Activated CD4-positive, CD25-positive, alpha-beta regulatory T cell treated with anti-CD3 and anti-CD28 coated beads, Interleukin-2, amount 50 U/mL, for 72 hours (primary cell): ENCODE measurements around the gene PPP1R9B.

ENCODE experiments used
- DNase-seq: peaks from one replicate; pipeline ENCODE4 v3.0.0; 2021

The PPP1R9B gene

DNA sequence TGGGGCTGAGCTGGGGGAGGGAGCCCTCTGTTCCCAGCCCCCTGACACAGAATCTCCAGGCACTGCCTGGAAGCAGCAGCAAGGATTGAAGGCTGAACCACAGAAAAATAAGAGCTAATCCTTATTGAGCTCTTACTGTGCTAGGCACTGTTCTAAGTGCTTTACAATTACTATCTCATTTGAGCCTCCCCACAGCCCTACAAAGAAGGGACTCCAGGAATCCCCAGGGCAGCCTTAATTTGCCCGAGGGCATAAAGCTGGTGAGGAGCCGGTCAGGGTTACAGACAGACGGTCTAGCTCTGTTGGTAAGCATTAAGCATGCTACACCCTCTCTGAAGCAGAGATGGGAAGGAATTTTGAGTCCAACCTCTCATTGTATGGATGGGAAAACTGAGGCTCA lies 27.5 kb downstream of the PPP1R9B start:
- no peak for DNase-seq

- DNase-seq: no peak
Measured at GRCh38 chr17:50120475-50121253, 29.8 kb downstream of the PPP1R9B start.

GRCh38 chr17:50118828-50119218 lies 31.7 kb downstream of the PPP1R9B start:
- DNase-seq: no peak

- no peak for DNase-seq
Measured at GRCh38 chr17:50118076-50118827, 32.2 kb downstream of the PPP1R9B start.

GRCh38 chr17:50117202-50118051 lies 33.0 kb downstream of the PPP1R9B start:
- DNase-seq: peak; percentile 54

DNA sequence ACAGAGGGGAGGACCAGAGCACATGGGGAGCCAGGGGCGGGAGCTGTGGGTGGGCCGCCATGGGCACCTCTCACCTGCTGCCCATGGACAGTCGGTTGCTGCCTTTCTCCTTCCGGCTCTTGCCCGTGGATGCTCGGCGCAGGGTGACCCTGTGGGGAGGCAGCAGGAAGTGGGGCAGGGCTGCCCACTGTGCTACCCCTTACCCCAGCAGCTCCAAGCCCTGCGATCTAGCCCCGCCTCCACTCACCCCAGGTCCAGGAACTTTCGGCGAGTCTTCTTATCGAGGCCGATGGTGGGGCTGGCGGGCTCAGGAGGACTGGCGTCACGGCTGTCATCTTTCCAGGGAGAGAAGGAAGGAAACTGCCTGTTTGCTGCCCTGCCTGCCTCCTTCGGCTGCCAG lies 34.7 kb downstream of the PPP1R9B start:
- no peak for DNase-seq

GRCh38 chr17:50114849-50115357 lies 35.6 kb downstream of the PPP1R9B start:
- DNase-seq: no peak

- DNase-seq: no peak
Measured at GRCh38 chr17:50114401-50114800, 36.1 kb downstream of the PPP1R9B start.

- no peak for DNase-seq
Measured at GRCh38 chr17:50113624-50114320, 36.7 kb downstream of the PPP1R9B start.

DNA sequence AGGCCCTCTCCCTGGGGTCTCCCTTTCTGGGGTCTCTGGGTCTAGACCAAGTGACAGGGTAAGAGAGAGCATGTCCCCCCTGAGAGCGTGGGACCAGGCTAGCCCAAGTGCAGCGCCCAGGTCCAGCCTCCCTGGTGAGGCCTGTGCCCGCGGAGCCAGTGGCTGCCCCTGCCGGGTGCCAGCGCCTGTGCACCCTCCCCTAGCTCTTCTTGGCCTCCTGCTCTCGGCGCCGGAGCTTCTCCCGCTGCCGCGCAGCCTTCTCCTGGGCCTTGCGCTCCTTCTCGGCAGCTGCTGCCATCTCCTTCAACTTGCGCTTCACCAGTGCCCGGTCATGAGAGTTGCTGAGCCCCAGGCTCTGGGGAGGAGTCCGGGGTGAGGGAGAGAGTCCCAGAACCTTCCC lies 37.8 kb downstream of the PPP1R9B start:
- no peak for DNase-seq

- no peak for DNase-seq
Measured at GRCh38 chr17:50111673-50112655, 38.5 kb downstream of the PPP1R9B start.

- DNase-seq: no peak
Measured at GRCh38 chr17:50110591-50111349, 39.7 kb downstream of the PPP1R9B start.

GRCh38 chr17:50109785-50110184 lies 40.7 kb downstream of the PPP1R9B start:
- DNase-seq: no peak

GRCh38 chr17:50109207-50109606 lies 41.3 kb downstream of the PPP1R9B start:
- DNase-seq: no peak

DNA sequence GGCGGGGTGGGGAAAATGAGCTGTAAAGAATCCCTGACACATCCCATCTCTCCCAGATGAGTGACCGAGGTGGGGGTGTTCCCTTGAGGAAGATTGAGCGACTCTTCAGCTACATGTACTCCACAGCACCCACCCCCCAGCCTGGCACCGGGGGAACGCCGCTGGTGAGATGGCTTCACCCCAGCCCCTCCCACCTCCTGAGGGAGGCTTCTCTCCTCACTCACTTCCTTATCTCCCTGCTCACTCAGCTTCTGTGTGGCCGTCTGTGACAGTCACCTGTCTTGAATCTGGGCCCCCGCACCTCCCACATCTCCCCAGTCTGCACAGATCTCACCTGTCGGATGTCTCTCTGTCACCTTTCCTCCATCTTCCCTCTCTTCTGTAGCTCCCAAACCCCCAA lies 41.9 kb downstream of the PPP1R9B start:
- DNase-seq: no peak

DNA sequence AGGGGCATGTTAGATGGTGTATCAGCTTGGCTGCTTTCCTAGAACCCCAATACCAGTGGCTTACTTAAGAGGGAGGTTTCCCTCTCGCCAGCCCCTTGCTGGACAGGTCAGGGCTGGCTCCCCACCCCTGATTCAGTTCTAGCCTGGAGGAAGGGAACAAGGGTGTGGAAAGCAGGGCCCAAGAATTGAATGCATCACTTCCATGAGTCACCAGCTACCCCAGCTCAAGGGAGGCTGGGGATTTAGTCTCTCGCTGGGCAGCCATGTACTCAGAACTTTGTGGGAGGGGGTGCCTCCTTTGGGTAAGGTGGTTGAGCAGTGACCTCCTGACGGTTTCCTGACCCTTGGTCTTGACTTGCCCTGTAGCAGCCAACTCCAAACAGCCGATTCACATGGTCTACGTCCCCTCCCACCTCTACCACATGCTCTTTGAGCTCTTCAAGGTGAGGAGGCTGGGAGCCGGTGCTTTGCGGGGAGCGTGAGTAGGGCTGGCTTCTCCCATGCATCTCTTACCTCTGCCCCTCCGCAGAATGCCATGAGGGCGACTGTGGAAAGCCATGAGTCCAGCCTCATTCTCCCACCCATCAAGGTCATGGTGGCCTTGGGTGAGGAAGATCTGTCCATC lies 42.6 kb downstream of the PPP1R9B start:
- no peak for DNase-seq

- DNase-seq: no peak
Measured at GRCh38 chr17:50106393-50107131, 43.9 kb downstream of the PPP1R9B start.

DNA sequence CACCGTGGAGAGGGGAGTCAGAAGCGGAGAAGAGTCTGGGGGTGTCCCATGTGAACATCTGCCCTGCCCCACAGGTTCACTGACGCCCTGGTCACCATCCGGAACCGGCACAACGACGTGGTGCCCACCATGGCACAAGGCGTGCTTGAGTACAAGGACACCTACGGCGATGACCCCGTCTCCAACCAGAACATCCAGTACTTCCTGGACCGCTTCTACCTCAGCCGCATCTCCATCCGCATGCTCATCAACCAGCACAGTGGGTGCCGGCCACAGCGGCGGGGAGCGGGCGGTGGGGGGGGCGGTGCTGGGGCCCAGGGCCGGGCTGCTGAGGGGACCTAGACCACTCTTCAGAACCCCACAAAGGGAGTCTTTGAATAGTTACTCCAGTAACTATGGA lies 44.7 kb downstream of the PPP1R9B start:
- no peak for DNase-seq

GRCh38 chr17:50103941-50104340 lies 46.5 kb downstream of the PPP1R9B start:
- DNase-seq: no peak
